Neural crest cell (in vitro differentiated cells): Measurements from ENCODE around the gene MMP24. TPM values are rescaled to one million over a fixed set of nuclear protein-coding genes. Genes with fewer than 3 reads are reported as not detected.

Experiments
- DNase-seq: peaks from one replicate; pipeline ENCODE4 v3.0.0; 2021; ENCODE audit warnings: low read depth, mixed read lengths, low spot score
- H3K27ac Mint-ChIP-seq: one replicate; pipeline ENCODE4 v1.8.0; 2021; ENCODE audit warnings: mild to moderate bottlenecking, mixed read lengths; ENCODE audit not compliant: unreplicated experiment
- H3K27me3 Mint-ChIP-seq: 2 replicates; pipeline ENCODE4 v1.8.0; 2021; ENCODE audit warnings: low read depth, mild to moderate bottlenecking, mixed read lengths
- H3K36me3 Mint-ChIP-seq: 2 replicates; pipeline ENCODE4 v1.8.0; 2021; ENCODE audit warnings: low read depth, mild to moderate bottlenecking, mixed read lengths
- H3K4me1 Mint-ChIP-seq: 2 replicates; pipeline ENCODE4 v1.8.0; 2021; ENCODE audit warnings: mixed read lengths
- H3K4me3 Mint-ChIP-seq: one replicate; pipeline ENCODE4 v1.8.0; 2021; ENCODE audit warnings: mild to moderate bottlenecking, mixed read lengths
- H3K9me3 Mint-ChIP-seq: 2 replicates; pipeline ENCODE4 v1.8.0; 2021; ENCODE audit warnings: mixed read lengths
- CTCF ChIP-seq: fragments of 200-600 bp; sonication (generic); conservative IDR thresholded peaks from 2 replicates; pipeline ENCODE4 v1.5.0; 2021; ENCODE audit warnings: antibody characterized with exemption, mild to moderate bottlenecking
- total RNA-seq: library from RNA; stranded (reverse); gene quantifications from 2 replicates; pipeline ENCODE4 v1.2.1, GENCODE V29; 2021

Gene MMP24
- total RNA-seq, 1 donor from 2014 or later: 2.9 TPM

DNA sequence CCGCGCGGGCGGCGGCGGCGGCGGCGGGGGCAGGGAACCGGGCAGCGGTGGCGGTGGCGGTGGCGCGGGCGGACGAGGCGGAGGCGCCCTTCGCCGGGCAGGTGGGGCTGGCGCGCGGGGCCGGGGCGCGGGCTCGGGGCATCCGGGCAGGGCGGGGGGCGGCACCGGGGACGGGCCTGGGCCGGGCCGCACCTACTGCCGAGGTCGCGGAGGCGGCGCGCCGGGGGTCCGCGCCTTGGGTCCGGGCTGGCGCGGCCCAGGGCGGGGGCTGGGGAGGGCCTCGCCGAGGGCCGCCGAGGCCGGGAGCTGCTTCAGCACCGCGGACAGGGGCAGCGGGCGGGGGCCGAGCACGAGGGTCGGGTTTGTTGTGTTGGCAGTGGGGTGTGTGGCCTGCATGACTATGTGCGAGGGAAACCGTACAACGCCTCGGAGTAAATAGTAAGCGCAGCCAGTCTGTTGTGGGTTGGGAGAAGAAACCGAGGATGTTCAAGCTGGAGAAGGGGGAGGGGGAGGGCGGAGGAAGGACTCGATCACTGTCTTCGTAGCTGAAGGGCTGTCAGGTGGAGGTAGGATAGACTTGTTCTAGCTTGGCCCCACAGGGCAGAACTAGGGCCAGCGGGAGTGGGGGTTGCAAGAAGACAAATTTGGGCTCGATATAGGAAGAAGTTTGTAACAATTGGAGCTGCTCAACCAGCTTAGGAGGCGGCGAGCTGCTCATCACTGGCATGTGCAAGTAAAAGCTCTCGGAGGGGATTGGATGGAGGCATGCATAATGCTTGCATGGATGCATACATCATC lies 593 bp downstream of the MMP24 start:
- TF ChIP-seq CTCF: no peak
- no peaks in the 10 kb centered on the region for H3K36me3 Mint-ChIP-seq
- DNase-seq: peak; percentile 69
- no peak overlapping the region for H3K27ac Mint-ChIP-seq
- H3K4me3 Mint-ChIP-seq: peak overlapping the region; percentile 81
- no peaks in the 10 kb centered on the region for H3K9me3 Mint-ChIP-seq
- H3K27me3 Mint-ChIP-seq: peaks cover 75% of the 10 kb centered on the region
- peaks cover 11% of the 10 kb centered on the region for H3K4me1 Mint-ChIP-seq

- no peaks in the 10 kb centered on the region for H3K36me3 Mint-ChIP-seq
- H3K27ac Mint-ChIP-seq: no peak overlapping the region
- H3K4me3 Mint-ChIP-seq: no peak overlapping the region
- H3K9me3 Mint-ChIP-seq: no peaks in the 10 kb centered on the region
- TF ChIP-seq CTCF: no peak
- H3K4me1 Mint-ChIP-seq: no peaks in the 10 kb centered on the region
- DNase-seq: no peak
- peaks cover 46% of the 10 kb centered on the region for H3K27me3 Mint-ChIP-seq
Observed at GRCh38 chr20:35232575-35232974, 6.1 kb downstream of the MMP24 start.

DNA sequence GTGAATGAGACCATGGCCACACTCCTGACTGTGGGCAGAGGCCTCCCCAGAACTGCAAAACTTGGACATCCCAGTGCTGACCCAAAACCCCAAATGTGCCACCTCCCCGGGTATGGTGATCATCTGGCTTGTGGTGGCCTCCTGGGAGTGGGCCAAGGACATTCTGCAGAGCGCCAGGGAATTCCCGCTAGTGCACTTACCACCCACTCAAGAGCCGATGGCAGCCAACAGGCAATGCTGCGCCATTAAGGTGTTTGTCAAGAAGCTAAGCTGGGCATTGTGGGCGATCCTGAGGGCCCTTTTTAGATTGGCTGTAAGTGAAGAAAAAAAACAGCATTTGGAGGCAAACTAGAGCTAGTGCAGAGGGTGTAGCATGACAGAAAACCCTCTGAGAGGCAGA lies 9.4 kb downstream of the MMP24 start:
- H3K27ac Mint-ChIP-seq: no peak overlapping the region
- H3K4me1 Mint-ChIP-seq: no peaks in the 10 kb centered on the region
- no peaks in the 10 kb centered on the region for H3K9me3 Mint-ChIP-seq
- DNase-seq: no peak
- peaks cover 34% of the 10 kb centered on the region for H3K27me3 Mint-ChIP-seq
- H3K36me3 Mint-ChIP-seq: no peaks in the 10 kb centered on the region
- no peak for TF ChIP-seq CTCF
- no peak overlapping the region for H3K4me3 Mint-ChIP-seq

DNA sequence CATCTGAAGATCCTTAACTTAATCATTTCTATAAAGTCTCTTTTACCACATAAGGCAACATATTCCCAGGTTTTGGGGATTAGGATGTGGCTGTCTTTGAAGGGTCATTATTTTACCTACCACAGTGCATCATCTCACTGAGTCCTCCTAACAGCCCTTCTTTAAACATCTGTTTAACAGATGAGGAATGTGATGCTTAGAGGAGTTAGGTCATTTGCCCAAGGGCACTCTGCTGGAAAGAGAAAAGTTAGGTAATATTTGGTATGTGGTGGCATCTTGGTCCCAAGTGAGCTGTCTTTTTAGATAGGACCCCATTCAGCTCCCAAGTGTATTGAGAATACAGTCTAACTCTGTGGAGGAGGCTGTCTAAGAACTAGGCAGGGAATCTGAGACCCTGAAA lies 11.0 kb downstream of the MMP24 start:
- no peak overlapping the region for H3K4me3 Mint-ChIP-seq
- H3K4me1 Mint-ChIP-seq: no peaks in the 10 kb centered on the region
- H3K27me3 Mint-ChIP-seq: peaks cover 32% of the 10 kb centered on the region
- H3K36me3 Mint-ChIP-seq: no peaks in the 10 kb centered on the region
- no peak for TF ChIP-seq CTCF
- H3K9me3 Mint-ChIP-seq: no peaks in the 10 kb centered on the region
- H3K27ac Mint-ChIP-seq: no peak overlapping the region
- no peak for DNase-seq

GRCh38 chr20:35238170-35238569 lies 11.7 kb downstream of the MMP24 start:
- DNase-seq: no peak
- Mint-ChIP-seq H3K9me3 (no peaks in the 10 kb centered on the region), H3K36me3 (no peaks in the 10 kb centered on the region), H3K27me3 (peaks cover 32% of the 10 kb centered on the region), H3K4me1 (no peaks in the 10 kb centered on the region), H3K27ac (no peak overlapping the region), H3K4me3 (no peak overlapping the region)
- no peak for TF ChIP-seq CTCF
